GM13976 (cell line): ENCODE measurements around the gene UAP1.

ENCODE experiments used
- DNase-seq: peaks from one replicate; pipeline ENCODE4 v3.0.0; 2012; ENCODE audit warnings: low spot score
- in situ Hi-C: fragments of 300-500 bp; cut with MboI; formaldehyde crosslinking; loops from one replicate; pipeline ENCODE4 v1.12.0; 2022; ENCODE audit warnings: low sequenced_read_pairs, mixed read lengths, inconsistent platforms; ENCODE audit not compliant: unreplicated experiment
- TF ChIP-seq, protein P1 (sequence below): IDR thresholded peaks from 2 replicates; pipeline ENCODE4 v1.5.1; 2012; ENCODE audit warnings: borderline replicate concordance, mild to moderate bottlenecking; ENCODE audit not compliant: insufficient read depth; ENCODE audit errors: extremely low read depth, missing control alignments, control extremely low read depth

UAP1 gene

DNA sequence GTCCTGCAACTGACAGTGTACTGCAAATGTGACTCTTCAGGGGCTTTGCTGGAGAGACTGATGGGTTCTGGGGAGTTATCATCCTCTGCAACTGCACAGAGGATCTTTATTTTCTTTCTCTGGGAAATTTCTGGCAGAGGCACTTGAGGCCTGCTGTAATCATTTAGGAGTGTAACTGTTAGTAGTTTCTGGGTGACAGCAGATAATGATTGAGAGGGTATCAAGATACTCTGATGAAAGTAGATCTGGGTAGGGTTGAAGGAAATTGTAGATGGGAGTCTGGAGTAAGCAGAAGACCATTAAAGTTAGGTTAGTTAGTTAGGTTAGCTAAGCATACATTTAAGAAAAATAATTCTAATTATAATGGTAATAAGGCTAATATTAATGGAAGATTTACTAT is 59.7 kb downstream of the UAP1 start:
- DNase-seq = no peak
- in situ Hi-C loops = loop anchor here (25.0 kb wide), 1 partner anchor 166 kb away; the partner anchor contains the start of gene HSD17B7

DNA sequence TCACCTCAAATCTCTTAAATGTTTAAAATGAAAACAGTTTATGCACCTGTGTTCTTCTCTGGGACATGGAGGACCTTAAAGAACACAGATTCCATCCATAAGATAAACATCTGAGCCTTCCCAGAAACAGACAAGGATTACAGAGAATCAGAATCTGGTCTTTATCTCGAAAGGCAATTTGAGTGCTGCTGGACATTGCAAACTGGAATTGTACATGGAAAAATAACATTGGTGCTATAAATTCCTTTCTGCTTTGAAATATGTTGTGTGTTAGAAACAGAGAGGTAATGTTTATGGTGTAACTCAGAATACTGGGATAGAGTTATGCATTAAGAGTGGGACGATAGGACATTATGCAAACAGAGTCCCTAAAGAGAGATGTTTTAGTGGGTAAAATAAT is 64.2 kb downstream of the UAP1 start:
- in situ Hi-C loops = no loop called here
- TF ChIP-seq, protein P1, sequence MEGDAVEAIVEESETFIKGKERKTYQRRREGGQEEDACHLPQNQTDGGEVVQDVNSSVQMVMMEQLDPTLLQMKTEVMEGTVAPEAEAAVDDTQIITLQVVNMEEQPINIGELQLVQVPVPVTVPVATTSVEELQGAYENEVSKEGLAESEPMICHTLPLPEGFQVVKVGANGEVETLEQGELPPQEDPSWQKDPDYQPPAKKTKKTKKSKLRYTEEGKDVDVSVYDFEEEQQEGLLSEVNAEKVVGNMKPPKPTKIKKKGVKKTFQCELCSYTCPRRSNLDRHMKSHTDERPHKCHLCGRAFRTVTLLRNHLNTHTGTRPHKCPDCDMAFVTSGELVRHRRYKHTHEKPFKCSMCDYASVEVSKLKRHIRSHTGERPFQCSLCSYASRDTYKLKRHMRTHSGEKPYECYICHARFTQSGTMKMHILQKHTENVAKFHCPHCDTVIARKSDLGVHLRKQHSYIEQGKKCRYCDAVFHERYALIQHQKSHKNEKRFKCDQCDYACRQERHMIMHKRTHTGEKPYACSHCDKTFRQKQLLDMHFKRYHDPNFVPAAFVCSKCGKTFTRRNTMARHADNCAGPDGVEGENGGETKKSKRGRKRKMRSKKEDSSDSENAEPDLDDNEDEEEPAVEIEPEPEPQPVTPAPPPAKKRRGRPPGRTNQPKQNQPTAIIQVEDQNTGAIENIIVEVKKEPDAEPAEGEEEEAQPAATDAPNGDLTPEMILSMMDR = no peak
- DNase-seq = no peak

More for the DNA sequence above, 59.7 kb downstream of the UAP1 start:
- TF ChIP-seq, protein P1 = no peak

DNA sequence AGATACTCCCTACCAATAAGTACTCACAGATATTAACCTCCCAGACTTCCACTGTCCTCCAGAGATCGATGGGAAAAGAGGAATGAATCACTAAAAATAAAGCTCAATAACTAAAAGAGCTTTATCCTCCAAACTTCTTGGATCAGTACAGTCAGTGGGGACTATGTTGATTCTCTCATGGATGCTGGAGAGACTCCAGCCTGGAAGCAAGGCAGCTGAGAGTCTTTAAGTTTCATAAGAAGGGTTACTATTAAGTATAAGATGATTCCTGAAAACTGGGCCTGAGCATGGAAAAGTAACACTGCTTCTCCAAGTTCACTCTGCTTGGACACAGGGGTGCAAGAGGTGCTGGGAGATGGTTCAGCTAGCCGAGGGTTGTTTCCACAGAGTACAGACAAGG is 64.6 kb downstream of the UAP1 start:
- DNase-seq = no peak
- TF ChIP-seq, protein P1 = no peak
- in situ Hi-C loops = no loop called here

DNA sequence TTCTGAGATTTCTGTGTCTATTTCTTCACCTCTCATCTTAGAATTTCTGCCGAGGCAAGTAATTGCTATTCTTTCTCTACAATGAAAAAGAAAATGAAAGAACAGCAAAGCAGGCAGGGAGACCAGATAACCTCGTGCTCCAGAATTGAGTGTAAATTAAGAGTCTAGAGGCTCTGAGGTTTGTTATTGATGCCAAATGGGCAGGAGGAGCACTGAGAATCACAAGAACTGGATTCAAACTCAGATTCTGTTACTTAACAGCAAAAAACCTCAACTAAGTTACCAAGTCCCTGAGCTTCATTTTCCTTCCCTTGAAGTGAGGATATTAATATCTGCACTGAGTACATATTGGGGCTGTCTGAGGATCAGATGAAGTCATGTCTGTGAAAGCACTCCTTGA is 65.2 kb downstream of the UAP1 start:
- TF ChIP-seq, protein P1 = no peak
- in situ Hi-C loops = no loop called here
- peak; percentile 18 for DNase-seq

DNA sequence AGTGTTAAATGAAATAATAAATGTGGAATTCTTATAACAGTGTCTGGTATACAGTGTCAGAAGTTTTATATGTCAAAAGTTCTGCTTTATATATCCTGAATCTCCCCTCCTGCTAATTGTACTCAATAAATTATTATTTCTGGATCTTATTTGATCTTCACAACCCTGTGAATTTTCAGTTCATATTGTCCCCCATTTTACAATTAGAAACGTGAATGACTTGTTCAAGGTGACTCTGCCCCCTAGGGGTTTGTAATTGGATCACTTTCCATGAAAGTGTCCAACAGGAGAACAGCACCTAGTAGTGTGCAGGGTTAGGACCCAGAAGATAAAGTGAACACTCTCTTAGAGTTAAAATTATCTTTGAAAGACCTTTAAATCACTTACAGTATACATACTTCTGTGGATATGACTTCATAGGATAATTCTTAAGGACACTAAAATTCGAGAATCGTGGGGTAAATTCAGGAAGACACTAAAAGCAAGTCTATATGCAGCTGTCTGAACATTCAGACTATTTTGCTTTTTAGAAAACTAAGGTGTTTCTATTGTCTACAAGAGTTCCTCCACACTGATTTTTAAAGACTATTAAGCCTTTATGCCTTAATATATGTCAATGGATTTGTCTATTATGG is 66.3 kb downstream of the UAP1 start:
- in situ Hi-C loops = no loop called here

DNA sequence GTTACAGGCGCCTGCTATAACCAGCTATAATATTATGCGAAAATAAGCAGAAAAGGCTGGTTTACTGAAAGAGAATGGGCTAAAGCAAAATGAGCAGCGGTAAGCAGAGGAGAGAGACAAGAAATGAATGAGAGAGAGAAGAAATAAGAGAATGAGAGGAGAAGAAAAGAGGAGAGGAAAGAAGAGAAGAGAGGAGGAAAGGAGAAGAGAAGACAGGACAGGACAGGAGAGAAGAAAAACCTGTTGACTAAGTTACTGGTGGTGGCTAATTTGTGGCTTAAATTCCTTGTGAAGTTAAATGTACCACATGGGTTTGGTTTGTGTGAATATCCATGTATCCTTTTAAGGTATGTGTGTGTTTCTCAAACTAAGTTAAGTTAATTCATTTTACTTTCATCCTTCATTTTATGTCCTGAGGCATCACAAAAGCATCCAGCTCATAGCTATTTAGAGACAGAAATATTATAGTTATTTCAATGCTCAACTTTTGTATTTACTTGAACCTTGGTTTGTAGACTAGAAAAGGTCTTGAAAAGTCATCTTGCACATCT is 67.6 kb downstream of the UAP1 start:
- in situ Hi-C loops = no loop called here
- no peak for DNase-seq
- TF ChIP-seq, protein P1 = no peak

More for the DNA sequence above, 66.3 kb downstream of the UAP1 start:
- TF ChIP-seq, protein P1 = peak; percentile 40
- no peak for DNase-seq

DNA sequence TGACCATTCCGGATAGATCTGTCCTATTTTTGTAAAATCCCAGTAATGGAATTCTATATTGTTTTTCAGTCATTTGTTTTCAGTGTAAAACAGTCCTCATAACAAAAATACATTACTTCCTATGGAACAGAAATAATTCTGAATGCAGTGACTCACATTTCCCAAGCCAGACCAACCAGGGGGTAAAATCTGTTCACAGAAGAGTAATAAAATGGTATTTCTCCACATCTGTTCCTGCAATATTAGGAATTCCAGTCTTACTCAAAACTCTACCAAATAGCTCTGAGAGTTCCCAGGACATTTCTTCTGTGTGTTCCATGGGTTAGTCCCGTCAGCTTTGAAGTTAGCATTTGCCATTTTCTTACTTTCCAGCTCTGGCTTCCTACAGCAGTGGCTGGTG is 68.1 kb downstream of the UAP1 start:
- TF ChIP-seq, protein P1 = no peak
- DNase-seq = no peak
- in situ Hi-C loops = no loop called here
